NCI-H2196 (cell line): ENCODE data around the gene TTLL8.

Source experiments
- DNase-seq: peaks from one replicate; lab custom pipeline; 2025; ENCODE audit not compliant: unreplicated experiment; lab: John Stamatoyannopoulos, UW

Gene TTLL8

GRCh38 chr22:50062509-50063135, 4.5 kb upstream of the TTLL8 start:
- DNase-seq = no peak

GRCh38 chr22:50061824-50062355, 3.8 kb upstream of the TTLL8 start:
- no peak for DNase-seq

- no peak for DNase-seq
Measured at GRCh38 chr22:50061141-50061823, 3.2 kb upstream of the TTLL8 start.

GRCh38 chr22:50060441-50061140, 2.5 kb upstream of the TTLL8 start:
- no peak for DNase-seq

GRCh38 chr22:50059881-50060262, 1.8 kb upstream of the TTLL8 start:
- DNase-seq = no peak

- no peak for DNase-seq
Measured at GRCh38 chr22:50058906-50059880, 1.1 kb upstream of the TTLL8 start.

GRCh38 chr22:50057278-50058060, 629 bp downstream of the TTLL8 start:
- no peak for DNase-seq

GRCh38 chr22:50056214-50056972, 1.7 kb downstream of the TTLL8 start:
- DNase-seq = no peak

- no peak for DNase-seq
Measured at GRCh38 chr22:50053861-50054260, 4.2 kb downstream of the TTLL8 start.

GRCh38 chr22:50051930-50052329, 6.2 kb downstream of the TTLL8 start:
- no peak for DNase-seq

GRCh38 chr22:50049299-50050195, 8.6 kb downstream of the TTLL8 start:
- no peak for DNase-seq

GRCh38 chr22:50048836-50049235, 9.3 kb downstream of the TTLL8 start:
- no peak for DNase-seq

- DNase-seq = no peak
Measured at GRCh38 chr22:50048061-50048765, 9.9 kb downstream of the TTLL8 start.

- no peak for DNase-seq
Measured at GRCh38 chr22:50047346-50047745, 10.8 kb downstream of the TTLL8 start.

GRCh38 chr22:50046481-50047245, 11.4 kb downstream of the TTLL8 start:
- DNase-seq = no peak

GRCh38 chr22:50046019-50046415, 12.1 kb downstream of the TTLL8 start:
- no peak for DNase-seq
